Activated naive CD4-positive, alpha-beta T cell (primary cell): ENCODE measurements around the gene IMP3.

Experiments used
- DNase-seq, 4 experiments: peaks; one replicate each; lab custom pipeline; 2025; lab: John Stamatoyannopoulos, UW

The IMP3 gene

DNA sequence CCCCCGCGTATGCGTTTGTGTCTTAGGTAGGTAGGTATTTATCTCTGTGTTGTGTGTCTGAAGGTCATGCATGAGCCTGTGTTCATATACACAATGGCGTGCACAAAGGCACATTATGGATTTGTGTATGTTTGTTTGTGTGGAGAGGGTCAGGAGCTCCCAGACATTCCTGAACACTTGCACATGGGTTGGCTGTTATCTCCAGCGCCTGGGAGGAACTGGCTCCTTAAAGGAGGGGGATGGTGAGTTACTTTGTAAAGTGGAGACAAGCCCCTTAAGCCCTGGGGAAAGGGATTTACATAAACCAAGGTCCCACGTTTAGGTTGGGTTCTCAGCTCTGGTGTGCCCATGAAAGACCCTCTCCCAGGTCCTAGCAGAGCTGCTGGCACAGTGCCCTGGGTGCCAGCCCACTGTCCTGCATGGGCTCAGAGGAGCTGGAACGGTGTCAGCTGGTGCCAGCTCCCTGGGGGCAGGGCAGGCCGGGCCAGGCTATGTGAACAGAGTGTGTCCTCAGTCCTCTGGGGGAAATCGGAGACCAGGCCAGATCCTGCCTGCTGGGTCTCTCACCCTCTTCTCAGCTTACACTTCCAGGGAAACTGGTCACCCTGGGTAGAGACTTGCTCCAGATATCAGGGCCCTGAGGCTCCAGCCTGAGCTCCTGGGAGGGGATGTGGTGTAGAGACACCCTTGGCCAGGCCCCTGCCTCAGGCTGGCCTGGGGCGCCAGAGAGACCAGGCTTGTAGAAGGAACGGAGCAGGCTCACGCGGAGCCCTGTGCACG lies 32.8 kb upstream of the IMP3 start:
- DNase-seq = no peak

GRCh38 chr15:75671730-75672602 lies 31.9 kb upstream of the IMP3 start:
- no peak for DNase-seq

DNA sequence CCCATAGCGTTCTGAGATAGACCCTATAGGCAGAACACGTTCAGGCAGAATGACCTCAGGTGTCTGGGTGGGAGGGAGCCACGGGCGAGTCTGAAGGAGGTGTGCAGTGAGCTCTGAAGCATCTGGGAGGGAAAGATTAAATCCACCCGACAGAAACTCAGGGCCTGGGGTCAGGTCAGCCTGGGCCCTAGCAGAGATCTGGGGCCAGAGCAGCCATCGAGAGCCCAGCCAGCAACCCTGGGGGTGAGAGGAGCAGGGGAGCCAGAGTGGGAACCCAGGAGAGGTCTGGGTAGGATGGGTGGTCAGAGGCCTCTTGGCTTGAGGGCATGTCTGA lies 29.8 kb upstream of the IMP3 start:
- no peak for DNase-seq

DNA sequence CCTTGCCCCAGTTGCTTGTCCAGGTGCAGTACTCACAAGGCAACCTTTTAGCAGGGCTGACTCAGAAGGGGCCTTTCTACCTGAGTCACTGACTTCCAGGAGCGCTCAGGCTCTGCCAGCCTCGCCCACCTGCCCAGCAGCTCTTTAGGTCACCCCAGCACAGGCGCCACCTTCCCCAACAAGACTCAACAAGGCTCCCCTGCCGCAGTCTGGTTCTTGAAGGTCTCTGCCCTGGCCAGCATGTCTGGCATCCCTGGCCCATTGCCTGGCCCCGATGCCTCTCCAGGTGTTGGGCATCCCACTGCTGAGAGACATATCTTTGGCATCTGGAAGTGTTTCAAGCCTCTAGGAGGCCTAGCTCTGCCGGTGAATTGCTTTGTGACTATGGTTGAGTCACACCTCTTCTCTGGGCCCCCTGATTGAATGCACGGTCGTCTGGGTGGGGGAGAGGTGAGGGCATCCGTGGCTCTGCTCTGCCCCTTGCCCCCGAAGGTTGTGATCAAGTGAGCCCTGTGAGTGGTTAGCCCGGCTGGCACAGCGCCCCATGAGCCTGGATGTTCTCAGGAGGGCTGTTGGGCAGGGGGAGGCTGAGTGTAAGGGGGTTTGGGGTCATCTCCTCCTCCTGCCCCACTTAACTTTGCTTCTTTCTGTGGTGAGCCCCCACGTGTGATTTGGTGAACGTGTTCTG lies 29.3 kb upstream of the IMP3 start:
- no peak for DNase-seq

GRCh38 chr15:75666823-75667501 lies 26.9 kb upstream of the IMP3 start:
- DNase-seq = no peak

DNA sequence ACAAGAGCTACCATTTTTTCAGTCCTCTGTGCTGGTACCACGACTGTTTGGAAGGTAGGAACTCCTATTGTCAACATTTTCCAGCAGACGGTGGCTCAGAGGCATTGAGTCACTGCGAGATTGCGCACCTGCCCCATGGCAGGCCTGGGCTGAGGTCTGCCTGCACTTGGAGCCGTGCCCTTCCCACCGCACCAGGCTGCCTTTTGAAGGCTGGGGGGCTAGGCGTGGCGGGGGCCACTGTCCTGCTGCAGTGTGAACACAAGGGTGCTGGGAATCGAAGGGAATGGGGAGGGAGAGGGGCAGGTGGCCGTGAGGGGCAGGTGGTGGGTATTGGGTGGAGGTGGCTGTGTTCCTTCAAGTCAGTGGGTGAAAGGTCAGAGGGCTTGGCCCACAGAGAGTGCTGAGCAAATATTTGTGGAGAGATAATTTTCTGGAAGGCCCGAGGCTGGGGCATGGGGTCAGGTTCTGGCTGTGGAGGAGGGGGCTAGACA lies 24.0 kb upstream of the IMP3 start:
- DNase-seq = no peak

DNA sequence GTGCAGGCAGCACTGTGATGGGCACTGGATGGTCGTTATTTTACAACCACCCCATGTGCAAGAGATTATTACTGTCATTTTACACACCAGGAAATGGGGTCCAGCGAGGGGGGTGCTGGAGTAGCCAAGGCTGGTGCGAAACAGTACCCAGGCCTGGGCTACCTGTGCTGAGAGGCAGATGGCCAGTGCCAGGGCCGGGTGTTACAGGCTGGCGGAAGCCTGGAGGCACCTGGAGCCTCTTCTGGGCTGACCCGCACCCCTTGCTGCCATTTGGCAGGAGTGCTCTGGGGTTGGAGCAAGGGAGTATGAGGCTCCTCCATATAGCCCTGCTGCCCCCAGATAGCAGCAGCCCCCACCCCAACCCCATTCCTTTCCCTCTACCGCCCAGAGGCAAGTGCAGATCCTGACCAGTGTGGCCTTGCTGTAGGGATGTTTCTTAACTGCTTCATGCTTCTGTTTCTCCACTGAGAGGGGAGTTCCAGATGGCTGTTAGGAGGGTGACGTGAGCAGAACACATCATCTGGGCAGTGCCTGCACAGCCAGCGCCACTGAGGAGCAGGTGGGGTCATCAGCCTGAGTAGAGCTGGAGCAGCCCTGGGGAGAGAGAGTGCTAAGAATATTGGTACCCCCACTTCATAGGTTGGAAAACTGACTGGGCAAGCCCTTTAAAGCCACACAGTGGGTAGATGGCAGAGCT lies 22.9 kb upstream of the IMP3 start:
- no peak for DNase-seq

DNA sequence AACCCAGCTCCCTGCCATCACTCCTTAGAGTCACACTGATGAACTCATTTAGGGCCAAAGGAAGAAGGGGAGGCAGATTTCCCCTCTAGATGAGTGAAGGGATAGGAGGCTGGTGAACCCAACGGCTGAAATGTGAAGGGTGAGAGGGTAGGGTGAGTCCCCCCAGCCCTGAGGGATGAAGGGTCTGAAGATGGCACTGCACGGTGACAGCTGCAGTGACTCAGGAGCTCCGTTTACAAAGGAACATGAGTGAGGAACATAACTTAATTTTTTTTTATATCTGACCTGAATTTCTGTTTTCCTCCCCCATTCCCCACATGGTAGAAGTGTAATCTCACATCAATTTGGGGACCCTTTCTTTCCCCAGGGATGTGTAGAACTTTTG lies 21.7 kb upstream of the IMP3 start:
- DNase-seq = no peak

GRCh38 chr15:75661100-75661755 lies 21.2 kb upstream of the IMP3 start:
- DNase-seq = no peak

- DNase-seq = no peak
These were observed 20.1 kb upstream of the IMP3 start for GRCh38 chr15:75659928-75660645.

DNA sequence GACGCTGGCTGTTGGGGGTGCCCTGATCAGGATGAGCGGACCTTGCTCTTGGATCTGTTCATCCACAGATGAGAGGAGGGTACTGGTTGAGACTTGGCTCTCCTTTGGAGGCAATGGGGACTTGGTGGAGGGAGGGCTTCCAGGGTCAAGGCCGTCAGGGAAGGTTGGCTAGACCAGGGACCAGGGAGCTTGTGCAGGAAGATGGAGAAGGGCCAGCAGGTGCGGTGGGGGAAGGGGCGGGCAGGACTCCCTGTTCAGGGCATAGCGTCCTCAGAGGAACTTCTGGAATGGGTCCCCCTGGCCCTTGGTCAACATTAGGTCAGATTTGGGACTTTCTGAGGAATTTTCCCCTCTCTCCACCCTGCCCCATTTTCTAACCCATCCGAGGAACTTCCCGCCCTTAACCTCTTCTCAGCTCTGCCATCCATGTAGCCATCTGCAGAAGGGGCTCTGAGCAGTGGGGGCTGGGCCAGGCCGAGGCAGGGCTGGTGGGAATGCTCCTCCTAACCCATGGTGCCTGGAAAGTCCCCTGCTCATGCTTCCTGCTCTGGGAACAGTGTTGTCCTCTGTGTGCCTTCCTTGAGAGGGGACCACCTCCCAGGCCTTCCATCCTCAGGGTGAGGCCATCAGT lies 19.2 kb upstream of the IMP3 start:
- DNase-seq = no peak

- DNase-seq = no peak
These were observed 16.8 kb upstream of the IMP3 start for GRCh38 chr15:75656813-75657212.

GRCh38 chr15:75656331-75656730 lies 16.3 kb upstream of the IMP3 start:
- no peak for DNase-seq

DNA sequence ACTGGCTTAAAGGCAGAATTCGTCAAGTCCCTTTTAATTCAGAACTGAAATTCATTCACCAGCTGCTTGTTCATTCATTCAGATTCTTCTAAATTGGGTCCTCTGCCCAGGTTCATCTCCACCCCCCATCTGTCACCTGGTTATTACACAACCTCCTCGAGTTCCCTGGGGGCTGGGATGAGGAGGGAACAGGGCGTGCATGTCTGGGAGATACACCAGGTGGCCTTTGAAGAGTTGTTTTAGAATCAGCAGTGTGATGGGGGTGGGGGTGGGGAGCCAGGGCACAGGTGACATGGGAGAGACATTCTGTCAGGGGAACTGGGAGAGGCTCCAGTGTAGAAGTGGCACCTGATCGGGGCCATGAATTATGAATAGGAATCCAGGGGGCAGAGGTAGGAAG lies 15.9 kb upstream of the IMP3 start:
- no peak for DNase-seq

DNA sequence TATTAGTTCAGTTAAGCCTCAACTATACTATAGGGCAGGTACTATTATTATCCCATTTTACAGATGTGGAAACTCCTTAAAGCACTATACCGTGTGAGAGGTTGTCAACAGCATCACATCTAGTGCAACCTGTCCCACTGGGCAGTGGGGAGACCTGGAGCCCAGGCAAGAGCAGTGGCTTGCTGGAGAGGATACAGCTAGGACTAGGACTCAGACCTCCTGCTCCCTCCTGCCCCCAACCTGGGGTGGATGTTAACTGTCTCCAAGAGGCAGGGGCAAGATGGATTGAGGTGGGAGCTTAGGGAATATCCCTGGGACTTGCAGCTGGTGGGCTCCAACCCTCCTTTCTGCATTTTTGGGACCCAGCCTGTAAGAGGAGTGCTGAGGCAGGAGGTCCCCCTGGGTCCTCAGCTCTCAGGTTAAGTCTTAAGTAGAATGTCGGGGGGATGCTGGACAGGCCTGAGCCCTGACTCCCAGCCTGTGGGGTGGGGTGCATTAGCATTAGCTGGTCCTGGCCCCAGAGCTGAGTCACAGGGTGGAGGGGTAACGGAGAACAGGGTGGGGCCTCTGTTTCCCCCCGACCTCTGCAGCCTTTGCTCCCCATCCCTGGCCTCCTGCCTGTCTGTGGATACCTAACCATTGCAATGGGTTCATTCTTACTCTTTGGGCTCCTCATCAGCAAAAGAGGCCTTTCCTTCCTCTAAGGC lies 14.3 kb upstream of the IMP3 start:
- no peak for DNase-seq

DNA sequence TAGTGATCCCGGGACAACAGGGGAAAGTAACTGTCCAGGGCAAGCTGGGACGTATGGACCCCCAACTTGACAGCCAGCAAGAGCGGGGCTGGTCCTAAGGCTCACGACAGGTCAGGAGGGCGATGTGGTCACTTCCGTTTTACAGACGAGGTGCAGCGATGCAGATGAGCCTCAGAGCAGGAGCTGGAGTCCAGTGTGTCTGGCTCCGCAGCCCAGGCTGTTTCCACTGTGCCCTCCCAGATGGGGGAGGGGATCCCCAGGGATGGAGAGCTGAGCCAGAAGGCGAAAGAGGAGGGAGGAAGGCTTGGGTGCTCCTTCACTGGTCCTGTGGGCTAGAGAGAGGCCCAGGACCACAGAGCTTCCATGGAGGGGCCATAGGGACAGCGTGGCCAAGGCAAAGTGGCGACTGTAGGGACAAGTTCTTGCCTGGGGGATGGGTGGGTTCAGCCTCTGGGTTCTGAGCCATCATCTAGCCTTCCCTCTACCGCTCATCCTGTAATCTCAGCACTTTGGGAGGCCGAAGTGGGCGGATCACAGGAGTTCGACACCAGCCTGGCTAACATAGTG lies 13.4 kb upstream of the IMP3 start:
- no peak for DNase-seq

GRCh38 chr15:75651810-75652543 lies 12.0 kb upstream of the IMP3 start:
- no peak for DNase-seq
